ENCODE measurements around the gene CBLB.
"Not testable (repeated sequence)": the region's sequence is repeated elsewhere in the genome, so short reads cannot be mapped to it uniquely, and the experiment has no call there.

The CBLB gene

GRCh38 chr3:105752791-105753415 is 115.9 kb downstream of the CBLB start:
- peak; percentile 2 for DNase-seq (ENCODE audit: low spot score)

DNA sequence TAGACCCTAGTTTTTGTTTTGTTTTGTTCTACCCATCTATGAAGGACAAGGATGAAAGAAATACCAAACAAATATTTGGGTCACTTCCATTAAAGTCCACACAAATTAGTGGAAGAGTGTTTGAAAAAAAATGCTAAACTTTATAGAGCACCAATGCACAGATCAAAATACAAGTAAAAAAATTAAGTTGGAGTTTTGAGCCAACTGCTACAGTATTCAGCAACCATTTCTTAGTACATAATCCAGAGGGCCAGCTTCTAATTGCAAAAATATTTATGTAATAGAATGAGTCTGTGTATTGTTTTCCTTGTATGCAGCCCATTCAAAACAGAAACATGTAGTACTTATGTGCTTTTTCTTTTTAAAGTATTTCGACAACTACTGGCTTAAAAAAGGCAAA is 121.1 kb downstream of the CBLB start:
- no peak for DNase-seq (ENCODE audit: low spot score)

GRCh38 chr3:105747060-105747541 is 121.7 kb downstream of the CBLB start:
- no peak for DNase-seq (ENCODE audit: low spot score)

- no peak for DNase-seq (ENCODE audit: low spot score)
These were observed 122.4 kb downstream of the CBLB start for GRCh38 chr3:105746231-105746996.

DNA sequence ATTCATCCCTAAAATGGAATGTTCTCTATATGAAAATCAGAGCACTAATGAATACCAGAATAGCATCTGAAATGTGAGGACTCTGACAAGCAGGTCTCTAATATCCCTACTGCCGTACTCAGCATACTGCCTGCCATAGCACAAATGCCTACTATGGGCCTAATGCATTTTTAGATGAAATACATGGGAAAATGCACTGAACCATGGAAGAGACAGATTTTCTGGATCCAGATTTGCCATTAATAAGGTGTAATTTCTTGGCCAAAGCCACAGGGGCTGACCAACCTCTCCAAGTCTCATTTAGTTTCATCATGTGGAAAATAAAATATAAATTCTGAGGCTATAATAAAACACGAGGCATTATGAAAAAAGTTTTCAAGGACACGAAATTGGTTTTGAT is 123.8 kb downstream of the CBLB start:
- DNase-seq (ENCODE audit: low spot score), result no peak

DNA sequence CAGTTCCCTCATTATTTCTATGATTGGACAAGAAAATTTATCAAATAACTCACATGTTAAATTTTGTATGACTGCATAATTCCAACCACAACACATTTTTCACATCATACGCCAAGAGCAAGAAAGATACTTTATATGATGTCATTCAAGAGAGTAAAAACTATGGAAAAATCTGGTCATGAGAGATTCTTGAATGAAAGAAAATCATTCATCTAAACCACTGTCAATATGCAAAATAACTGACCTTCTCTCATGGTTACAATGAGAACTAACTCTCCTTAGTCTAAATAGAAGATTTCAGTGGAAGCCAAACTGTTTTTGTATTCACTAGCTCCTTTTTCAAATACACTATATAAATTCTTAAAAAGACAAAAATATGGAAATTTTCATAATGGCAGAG is 124.6 kb downstream of the CBLB start:
- DNase-seq (ENCODE audit: low spot score), result no peak

DNA sequence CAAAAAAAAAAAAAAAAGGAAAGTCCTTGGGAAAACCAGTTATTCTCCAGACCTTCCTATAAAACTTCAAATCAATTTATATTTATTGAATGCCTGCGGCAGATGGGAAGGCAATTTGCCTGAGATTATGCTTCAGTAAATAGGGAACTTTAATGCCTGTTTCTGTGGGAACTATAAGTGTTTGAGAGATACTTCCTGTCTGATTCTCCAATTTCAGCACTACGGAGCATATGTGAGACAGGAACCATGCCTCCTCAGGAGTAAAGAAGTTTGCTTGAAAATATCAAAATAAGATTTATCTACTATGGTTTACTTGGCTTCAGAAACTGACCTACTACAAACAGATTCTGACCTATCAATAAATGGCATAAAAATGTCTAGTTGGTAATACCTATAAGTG is 135.5 kb downstream of the CBLB start:
- no peak for DNase-seq (ENCODE audit: low spot score)

GRCh38 chr3:105731686-105732085 is 137.1 kb downstream of the CBLB start:
- DNase-seq (ENCODE audit: low spot score), result no peak

DNA sequence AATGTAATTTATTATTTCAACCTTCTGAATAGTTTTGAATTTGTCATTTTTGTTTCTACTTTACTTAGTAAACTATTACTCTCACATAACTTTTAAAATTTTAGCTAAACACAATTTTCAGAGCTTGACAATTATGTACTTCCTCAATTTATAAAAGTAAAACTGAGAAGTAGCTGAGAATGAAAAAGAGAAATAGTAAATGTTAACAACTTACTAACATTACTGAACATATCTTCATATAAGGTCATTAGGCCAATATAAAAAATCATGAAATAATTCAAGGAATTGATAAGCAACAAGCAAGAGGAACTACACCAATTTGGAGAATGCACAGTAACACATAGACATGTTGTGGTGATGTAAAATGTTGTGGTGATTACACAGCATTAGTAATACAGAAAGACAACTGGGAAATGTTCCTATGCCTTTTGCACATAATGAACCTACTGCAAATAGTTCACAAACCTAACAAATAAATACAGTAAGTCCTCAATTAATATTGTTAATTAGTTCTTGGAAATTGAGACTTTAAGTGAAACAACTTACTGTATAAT is 137.9 kb downstream of the CBLB start:
- DNase-seq (ENCODE audit: low spot score), result no peak

DNA sequence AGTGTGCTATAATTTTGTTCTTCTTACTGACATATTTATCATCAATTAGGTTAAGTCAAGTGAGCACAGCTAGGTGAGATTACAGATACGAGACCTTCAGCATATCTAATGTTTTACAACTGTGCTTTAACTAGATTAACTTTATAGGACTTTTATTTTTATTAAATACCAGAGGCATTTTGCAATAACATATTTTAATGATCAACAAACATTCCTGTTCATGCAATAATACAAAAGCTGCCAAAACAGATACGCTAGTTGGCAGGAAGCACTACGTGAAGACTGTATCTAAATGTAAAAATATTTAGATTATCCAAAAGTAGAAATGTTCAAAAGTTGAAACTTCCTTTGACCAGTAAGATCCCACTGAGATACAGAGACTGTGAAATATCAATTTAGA is 139.1 kb downstream of the CBLB start:
- DNase-seq (ENCODE audit: low spot score), result no peak

DNA sequence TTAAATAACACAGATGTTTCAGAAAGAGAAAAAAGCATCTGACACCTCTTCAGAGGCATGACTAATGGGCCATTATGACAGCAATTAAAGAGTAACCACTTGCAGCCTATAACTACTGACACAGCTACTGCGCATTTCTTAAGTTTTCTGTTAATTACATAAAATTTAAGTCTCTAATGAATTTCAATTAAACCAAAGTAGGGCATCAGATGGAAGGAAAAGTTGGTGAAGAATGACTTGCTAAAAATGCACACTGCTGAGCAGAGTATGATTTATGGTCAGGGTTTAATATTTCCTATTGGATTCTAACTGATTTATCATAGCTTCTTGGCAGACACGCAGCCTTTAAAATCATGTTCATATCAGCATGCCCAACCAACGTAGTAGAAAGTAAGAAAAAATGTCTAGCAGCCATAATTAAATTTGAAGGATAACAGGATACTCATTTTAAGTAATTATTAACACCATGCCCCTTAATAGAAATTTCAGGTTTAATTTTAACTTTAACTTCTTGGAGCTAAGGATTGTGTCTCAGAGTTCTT is 140.0 kb downstream of the CBLB start:
- no peak for DNase-seq (ENCODE audit: low spot score)

DNA sequence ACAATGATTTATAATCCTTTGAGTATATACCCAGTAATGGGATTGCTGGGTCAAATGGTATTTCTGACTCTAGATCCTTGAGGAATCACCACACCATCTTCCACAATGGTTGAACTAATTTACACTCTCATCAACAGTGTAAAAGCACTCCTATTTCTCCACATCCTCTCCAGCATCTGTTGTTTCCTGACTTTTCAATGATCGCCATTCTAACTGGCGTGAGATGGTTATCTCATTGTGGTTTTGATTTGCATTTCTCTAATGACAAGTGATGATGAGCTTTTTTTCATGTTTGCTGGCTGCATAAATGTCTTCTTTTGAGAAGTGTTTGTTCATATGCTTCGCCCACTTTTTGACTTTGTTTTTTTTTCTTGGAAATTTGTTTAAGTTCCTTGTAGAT is 141.8 kb downstream of the CBLB start:
- not testable (repeated sequence) for DNase-seq (ENCODE audit: low spot score)

GRCh38 chr3:105722943-105723556 is 145.8 kb downstream of the CBLB start:
- no peak for DNase-seq (ENCODE audit: low spot score)

GRCh38 chr3:105719791-105720190 is 149.0 kb downstream of the CBLB start:
- DNase-seq (ENCODE audit: low spot score), result no peak

- DNase-seq (ENCODE audit: low spot score), result peak; percentile 17
These were observed 153.4 kb downstream of the CBLB start for GRCh38 chr3:105715372-105715771.

DNA sequence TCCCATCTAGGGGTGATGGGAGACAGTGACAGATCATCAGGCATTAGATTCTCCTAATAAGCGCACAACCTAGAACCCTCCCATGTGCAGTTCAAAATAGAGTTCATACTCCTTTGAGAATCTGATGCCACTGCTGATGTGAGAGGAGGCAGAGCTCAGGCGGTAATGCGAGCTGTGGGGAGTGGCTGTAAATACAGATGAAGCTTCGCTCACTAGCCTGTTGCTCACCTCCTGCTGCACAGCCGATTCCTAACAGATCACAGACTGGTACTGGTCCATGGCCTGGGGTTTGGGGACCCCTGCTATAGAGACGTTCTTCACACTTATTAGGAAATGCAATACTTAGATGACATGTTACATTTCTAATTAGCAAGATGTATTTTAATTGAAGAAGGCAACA is 154.4 kb downstream of the CBLB start:
- DNase-seq (ENCODE audit: low spot score), result no peak

GRCh38 chr3:105708980-105709379 is 159.8 kb downstream of the CBLB start:
- no peak for DNase-seq (ENCODE audit: low spot score)

DNA sequence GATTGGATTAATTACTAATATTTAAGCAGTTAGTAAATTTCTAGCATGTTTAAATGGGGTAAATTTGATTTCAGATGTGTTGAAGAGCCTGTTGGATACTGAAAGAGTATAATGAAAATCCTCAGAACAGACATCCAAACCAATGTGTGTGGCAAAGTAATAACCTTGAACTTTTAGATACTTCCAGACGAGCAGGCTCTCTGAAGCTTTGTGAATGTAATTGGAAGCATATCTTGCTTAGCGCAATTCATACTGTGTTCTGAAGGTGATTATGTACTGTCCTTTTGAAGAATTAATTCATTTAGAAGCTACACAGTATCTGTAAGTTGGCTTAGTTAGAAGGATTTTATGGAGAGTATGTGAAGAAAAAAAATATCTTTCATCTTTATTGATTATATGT is 161.8 kb downstream of the CBLB start:
- no peak for DNase-seq (ENCODE audit: low spot score)

GRCh38 chr3:105704726-105705410 is 163.9 kb downstream of the CBLB start:
- no peak for DNase-seq (ENCODE audit: low spot score)

- DNase-seq (ENCODE audit: low spot score), result no peak
These were observed 168.2 kb downstream of the CBLB start for GRCh38 chr3:105700575-105700974.

DNA sequence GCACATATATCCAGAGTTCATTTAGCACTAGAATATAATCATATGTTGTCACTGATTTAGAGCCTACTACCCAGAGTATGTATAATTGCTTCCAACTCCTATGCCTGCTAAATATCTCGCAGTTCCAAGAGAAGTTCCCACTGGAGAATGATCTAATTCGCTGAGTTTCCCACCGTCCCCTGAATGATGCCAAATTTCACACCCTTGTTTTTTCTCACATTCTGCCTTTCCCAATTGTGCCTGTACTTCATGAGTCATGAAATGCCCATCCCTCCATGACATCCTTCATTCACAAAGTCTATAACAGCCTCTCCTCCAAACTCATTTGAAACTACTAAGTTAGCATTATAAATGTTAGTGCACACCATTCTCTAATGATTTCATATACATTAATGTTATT is 177.2 kb downstream of the CBLB start:
- DNase-seq (ENCODE audit: low spot score), result no peak

DNA sequence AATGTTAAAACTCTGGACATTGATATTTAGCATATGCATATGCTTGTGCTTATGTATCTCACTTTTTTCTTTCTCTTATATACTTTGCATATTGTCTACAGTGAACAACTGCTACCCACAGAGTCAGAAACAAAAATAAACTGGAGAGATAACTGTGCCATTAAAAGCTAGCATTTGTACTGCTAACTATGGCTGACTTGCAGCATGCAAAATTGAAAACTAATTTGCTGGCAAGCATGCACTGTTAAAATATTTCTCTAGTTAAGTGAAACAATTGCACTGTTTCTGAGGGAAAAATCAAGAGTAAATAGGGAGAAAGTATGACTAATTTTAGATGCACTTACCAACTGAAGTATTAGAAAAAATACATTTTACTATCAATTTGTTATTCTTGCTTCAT is 177.8 kb downstream of the CBLB start:
- DNase-seq (ENCODE audit: low spot score), result no peak

All from hepatic stellate cell (primary cell).